Neural cell (in vitro differentiated cells): ENCODE results near the gene AFAP1.

ENCODE experiments used
- EP300 ChIP-seq: fragments of 450-650 bp; conservative IDR thresholded peaks from 2 replicates; pipeline ENCODE4 v1.6.1; 2014; ENCODE audit warnings: antibody characterized with exemption, mild to moderate bottlenecking, moderate library complexity; ENCODE audit not compliant: poor library complexity, severe bottlenecking
- EZH2 ChIP-seq: fragments of 200-600, 300-800 bp; shearing (Covaris generic), sonication (generic); IDR thresholded peaks from 2 replicates; pipeline ENCODE4 v1.6.1; 2014; ENCODE audit warnings: antibody characterized with exemption, low read length, borderline replicate concordance, mild to moderate bottlenecking; ENCODE audit not compliant: insufficient read depth, poor library complexity, severe bottlenecking
- POLR2AphosphoS5 ChIP-seq: IDR thresholded peaks from 2 replicates; pipeline ENCODE4 v1.6.1; 2012
- RAD21 ChIP-seq: fragments of 450-650 bp; conservative IDR thresholded peaks from 2 replicates; pipeline ENCODE4 v1.6.1; 2014; ENCODE audit warnings: antibody characterized with exemption, mild to moderate bottlenecking, moderate library complexity
- SMC3 ChIP-seq: fragments of 450-650 bp; conservative IDR thresholded peaks from 2 replicates; pipeline ENCODE4 v1.6.1; 2014; ENCODE audit warnings: antibody characterized with exemption, mild to moderate bottlenecking, moderate library complexity; ENCODE audit not compliant: poor library complexity
- TAF1 ChIP-seq: IDR thresholded peaks from 2 replicates; pipeline ENCODE4 v1.6.1; 2012; ENCODE audit warnings: low read depth
- TF ChIP-seq, protein P1 (sequence below): fragments of 450-650 bp; IDR thresholded peaks from 2 replicates; pipeline ENCODE4 v1.5.1; 2014; ENCODE audit warnings: antibody characterized with exemption, mild to moderate bottlenecking, moderate library complexity; ENCODE audit not compliant: poor library complexity, severe bottlenecking
- TF ChIP-seq, protein P2 (sequence below): IDR thresholded peaks from 2 replicates; pipeline ENCODE4 v1.6.1; 2012; ENCODE audit warnings: borderline replicate concordance

DNA sequence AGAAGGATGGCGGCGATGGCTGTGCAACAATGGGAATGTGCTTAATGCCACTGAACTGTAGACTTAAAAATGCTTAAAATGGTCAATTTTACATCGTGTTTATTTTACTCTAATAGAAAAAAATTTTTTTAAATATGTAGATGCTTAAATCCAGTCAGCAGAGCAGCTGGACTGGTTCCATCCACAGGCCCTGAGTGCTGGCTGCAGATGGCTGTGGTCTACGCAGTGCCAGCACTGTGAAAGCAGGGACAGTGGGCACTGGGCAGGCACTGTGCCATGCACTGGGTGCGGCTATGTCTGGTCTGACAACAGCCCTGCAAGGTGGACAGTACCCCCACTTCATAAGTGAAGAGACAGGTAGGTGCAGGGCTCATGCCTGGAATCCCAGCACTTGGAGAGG lies 175.2 kb downstream of the AFAP1 start:
- TF ChIP-seq EP300 (no peak), POLR2AphosphoS5 (no peak), RAD21 (no peak), SMC3 (no peak), EZH2 (no peak), TAF1 (no peak)
- TF ChIP-seq, protein P1, sequence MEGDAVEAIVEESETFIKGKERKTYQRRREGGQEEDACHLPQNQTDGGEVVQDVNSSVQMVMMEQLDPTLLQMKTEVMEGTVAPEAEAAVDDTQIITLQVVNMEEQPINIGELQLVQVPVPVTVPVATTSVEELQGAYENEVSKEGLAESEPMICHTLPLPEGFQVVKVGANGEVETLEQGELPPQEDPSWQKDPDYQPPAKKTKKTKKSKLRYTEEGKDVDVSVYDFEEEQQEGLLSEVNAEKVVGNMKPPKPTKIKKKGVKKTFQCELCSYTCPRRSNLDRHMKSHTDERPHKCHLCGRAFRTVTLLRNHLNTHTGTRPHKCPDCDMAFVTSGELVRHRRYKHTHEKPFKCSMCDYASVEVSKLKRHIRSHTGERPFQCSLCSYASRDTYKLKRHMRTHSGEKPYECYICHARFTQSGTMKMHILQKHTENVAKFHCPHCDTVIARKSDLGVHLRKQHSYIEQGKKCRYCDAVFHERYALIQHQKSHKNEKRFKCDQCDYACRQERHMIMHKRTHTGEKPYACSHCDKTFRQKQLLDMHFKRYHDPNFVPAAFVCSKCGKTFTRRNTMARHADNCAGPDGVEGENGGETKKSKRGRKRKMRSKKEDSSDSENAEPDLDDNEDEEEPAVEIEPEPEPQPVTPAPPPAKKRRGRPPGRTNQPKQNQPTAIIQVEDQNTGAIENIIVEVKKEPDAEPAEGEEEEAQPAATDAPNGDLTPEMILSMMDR = no peak
- TF ChIP-seq, protein P2, sequence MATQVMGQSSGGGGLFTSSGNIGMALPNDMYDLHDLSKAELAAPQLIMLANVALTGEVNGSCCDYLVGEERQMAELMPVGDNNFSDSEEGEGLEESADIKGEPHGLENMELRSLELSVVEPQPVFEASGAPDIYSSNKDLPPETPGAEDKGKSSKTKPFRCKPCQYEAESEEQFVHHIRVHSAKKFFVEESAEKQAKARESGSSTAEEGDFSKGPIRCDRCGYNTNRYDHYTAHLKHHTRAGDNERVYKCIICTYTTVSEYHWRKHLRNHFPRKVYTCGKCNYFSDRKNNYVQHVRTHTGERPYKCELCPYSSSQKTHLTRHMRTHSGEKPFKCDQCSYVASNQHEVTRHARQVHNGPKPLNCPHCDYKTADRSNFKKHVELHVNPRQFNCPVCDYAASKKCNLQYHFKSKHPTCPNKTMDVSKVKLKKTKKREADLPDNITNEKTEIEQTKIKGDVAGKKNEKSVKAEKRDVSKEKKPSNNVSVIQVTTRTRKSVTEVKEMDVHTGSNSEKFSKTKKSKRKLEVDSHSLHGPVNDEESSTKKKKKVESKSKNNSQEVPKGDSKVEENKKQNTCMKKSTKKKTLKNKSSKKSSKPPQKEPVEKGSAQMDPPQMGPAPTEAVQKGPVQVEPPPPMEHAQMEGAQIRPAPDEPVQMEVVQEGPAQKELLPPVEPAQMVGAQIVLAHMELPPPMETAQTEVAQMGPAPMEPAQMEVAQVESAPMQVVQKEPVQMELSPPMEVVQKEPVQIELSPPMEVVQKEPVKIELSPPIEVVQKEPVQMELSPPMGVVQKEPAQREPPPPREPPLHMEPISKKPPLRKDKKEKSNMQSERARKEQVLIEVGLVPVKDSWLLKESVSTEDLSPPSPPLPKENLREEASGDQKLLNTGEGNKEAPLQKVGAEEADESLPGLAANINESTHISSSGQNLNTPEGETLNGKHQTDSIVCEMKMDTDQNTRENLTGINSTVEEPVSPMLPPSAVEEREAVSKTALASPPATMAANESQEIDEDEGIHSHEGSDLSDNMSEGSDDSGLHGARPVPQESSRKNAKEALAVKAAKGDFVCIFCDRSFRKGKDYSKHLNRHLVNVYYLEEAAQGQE = no peak
